Activated CD8-positive, alpha-beta T cell treated with anti-CD3 and anti-CD28 coated beads, Interleukin-2, amount 10 ng/mL, durations not matched to agents 7 days and 5 days (primary cell): ENCODE measurements around the gene LRBA. TPM values are rescaled to one million over a fixed set of nuclear protein-coding genes. Genes with fewer than 3 reads are reported as not detected.

ENCODE experiments used
- ATAC-seq: fragments of 150-1000 bp; cut with Tn5 transposase; one replicate; pipeline ENCODE4 v1.10.0; 2021; ENCODE audit warnings: moderate library complexity
- CTCF ChIA-PET: fragments of 350-600 bp; sonication (Branson Sonifier 250); formaldehyde crosslinking; loops from one replicate; lab custom pipeline; 2021; ENCODE audit warnings: antibody characterized with exemption; lab: Charles Lee
- POLR2A ChIA-PET: fragments of 350-600 bp; sonication (Branson Sonifier 250); formaldehyde crosslinking; loops from one replicate; lab custom pipeline; 2021; ENCODE audit warnings: antibody characterized with exemption; lab: Charles Lee
- DNase-seq: peaks from one replicate; pipeline ENCODE4 v3.0.0-alpha.2; 2020
- H3K27ac Mint-ChIP-seq: one replicate; pipeline ENCODE4 v1.8.0; 2021; ENCODE audit warnings: mild to moderate bottlenecking, mixed read lengths
- H3K27me3 Mint-ChIP-seq: one replicate; pipeline ENCODE4 v1.8.0; 2021; ENCODE audit warnings: low read depth, mixed read lengths
- H3K36me3 Mint-ChIP-seq: one replicate; pipeline ENCODE4 v1.8.0; 2021; ENCODE audit warnings: low read depth, mixed read lengths
- H3K4me1 Mint-ChIP-seq: one replicate; pipeline ENCODE4 v1.8.0; 2021; ENCODE audit warnings: low read depth, mixed read lengths
- H3K4me3 Mint-ChIP-seq: one replicate; pipeline ENCODE4 v1.8.0; 2021; ENCODE audit warnings: mild to moderate bottlenecking, mixed read lengths
- H3K9me3 Mint-ChIP-seq: one replicate; pipeline ENCODE4 v1.8.0; 2022; ENCODE audit warnings: mixed read lengths; ENCODE audit not compliant: insufficient read depth
- total RNA-seq, 2 experiments: library from RNA; stranded (reverse); gene quantifications; one replicate each; pipeline ENCODE4 v1.2.3, GENCODE V29; 2021

LRBA gene
- total RNA-seq, 2 experiments from 2014 or later, result 43.3 to 44.5 TPM

DNA sequence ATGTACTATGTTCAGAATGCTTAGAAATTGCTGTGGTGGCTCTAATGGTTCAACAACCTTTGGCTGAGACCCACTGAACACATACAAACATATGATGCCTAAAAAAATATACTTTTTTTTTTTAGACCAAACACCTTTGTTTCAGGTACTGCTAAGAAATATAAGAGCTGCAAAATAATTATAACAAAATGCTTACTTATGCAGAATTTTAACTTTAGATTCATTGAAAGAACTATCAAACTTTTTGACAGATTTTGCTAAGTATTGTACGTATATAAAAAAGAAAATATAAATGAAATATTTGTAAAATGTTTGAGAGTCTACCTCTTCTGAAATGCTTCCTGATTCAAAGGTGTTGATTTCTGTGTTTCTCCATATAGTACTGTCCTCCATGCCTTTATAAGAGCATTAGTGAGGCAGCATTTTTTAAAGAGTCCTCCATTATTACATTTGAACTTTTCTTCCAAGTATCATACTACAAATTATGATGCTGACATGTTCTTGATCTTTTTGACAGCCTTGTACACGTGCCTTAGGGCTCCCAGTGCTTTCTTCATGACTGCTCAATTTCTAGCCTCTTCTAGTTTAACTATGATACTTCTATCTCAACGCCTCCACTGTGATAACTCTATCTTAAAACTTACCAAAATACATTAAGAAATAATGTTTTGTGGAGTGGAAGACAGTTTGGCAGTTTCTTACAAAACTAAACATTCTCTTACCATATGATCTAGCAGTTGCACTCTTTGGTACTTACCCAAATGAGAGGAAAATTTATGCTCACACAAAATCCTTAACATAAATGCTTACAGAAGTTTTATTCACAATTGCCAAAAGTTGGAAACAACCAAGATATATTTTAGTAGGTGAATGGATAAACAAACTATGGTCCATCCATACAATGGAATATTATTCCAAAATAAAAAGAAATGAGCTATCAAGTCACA, 645.4 kb downstream of the LRBA start:
- Mint-ChIP-seq H3K4me3 (no peak overlapping the region), H3K27ac (no peak overlapping the region), H3K36me3 (no peaks in the 10 kb centered on the region), H3K9me3 (no peaks in the 10 kb centered on the region), H3K27me3 (no peaks in the 10 kb centered on the region), H3K4me1 (no peaks in the 10 kb centered on the region)
- CTCF ChIA-PET, result no interaction called here
- ATAC-seq (no peak), DNase-seq (no peak)
- POLR2A ChIA-PET, result no interaction called here

DNA sequence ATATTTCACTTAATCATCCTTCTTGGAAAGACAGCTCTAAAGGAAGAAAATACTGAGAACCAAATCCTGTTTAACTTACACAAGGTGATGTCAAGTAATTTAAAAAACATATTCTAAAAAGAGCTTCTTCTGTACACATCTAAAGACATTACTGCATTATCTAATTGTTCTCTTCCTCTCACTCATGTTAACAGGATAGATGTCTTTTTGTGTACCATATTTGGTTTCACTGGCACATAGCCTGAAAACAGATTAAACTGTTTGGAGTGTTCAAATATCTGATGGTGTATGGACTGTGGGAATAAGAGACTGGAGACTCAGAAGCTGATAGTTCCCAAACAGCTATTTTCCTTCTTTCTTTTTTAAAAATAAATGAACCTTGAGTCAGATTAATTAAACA, 646.4 kb downstream of the LRBA start:
- H3K27ac Mint-ChIP-seq, result no peak overlapping the region
- peaks cover 9% of the 10 kb centered on the region for H3K4me1 Mint-ChIP-seq
- H3K27me3 Mint-ChIP-seq, result no peaks in the 10 kb centered on the region
- H3K4me3 Mint-ChIP-seq, result no peak overlapping the region
- H3K36me3 Mint-ChIP-seq, result no peaks in the 10 kb centered on the region
- H3K9me3 Mint-ChIP-seq, result no peaks in the 10 kb centered on the region
- CTCF ChIA-PET, result no interaction called here
- DNase-seq, result no peak
- POLR2A ChIA-PET, result no interaction called here
- no peak for ATAC-seq

DNA sequence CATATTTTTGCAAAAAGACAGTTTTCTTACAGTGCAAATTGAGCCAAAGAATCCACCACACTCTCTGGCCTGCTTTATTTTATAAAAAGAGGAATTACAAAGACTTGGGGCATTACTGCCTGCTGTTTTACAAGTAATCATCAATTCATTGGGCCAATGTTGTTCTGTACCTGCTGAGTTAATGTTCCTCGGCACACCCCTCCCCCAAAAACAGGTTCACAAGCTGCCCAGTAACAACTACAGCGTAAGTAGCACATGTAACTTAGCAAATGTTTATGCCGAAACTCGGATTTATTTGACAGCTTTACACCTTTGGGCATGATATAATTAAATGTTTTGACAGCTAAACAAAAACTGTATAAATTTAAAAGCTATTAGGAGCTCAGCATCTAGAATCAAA, 647.8 kb downstream of the LRBA start:
- no peaks in the 10 kb centered on the region for H3K27me3 Mint-ChIP-seq
- no peaks in the 10 kb centered on the region for H3K9me3 Mint-ChIP-seq
- H3K27ac Mint-ChIP-seq, result no peak overlapping the region
- DNase-seq (no peak), ATAC-seq (no peak)
- H3K36me3 Mint-ChIP-seq, result no peaks in the 10 kb centered on the region
- POLR2A ChIA-PET, result interaction anchor here (0.5 kb wide), 1 partner anchor 232 kb away, joined by 3 read pairs; no protein-coding TSS in a partner anchor
- CTCF ChIA-PET, result no interaction called here
- H3K4me1 Mint-ChIP-seq, result peaks cover 11% of the 10 kb centered on the region
- H3K4me3 Mint-ChIP-seq, result no peak overlapping the region

DNA sequence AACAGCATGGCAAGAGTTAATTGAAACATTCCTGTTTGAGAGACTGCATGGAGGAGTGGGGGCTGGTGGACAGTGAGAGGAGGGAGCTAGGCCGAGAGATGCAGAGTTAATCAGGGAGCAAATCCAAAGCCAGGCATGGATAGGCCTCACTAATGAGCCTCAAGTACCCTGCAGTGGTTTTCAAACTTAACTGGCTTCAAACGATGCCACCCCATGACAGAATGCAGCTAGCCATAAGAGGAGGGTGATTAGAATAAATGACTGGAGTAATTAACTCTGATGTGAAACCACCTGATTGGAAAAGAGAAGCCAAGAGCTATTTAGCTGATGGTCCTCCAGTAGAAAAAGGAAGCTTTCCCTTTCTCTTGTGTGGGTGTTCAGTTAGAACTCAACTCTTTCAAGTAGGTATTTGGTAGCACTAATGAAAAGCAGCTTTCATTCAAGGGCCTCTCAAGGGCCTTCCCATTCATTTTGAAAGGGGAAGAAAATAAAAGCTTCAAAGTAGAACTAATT, 648.5 kb downstream of the LRBA start:
- peaks cover 11% of the 10 kb centered on the region for H3K4me1 Mint-ChIP-seq
- CTCF ChIA-PET, result no interaction called here
- no peak overlapping the region for H3K27ac Mint-ChIP-seq
- POLR2A ChIA-PET, result no interaction called here
- no peaks in the 10 kb centered on the region for H3K27me3 Mint-ChIP-seq
- DNase-seq, result no peak
- H3K4me3 Mint-ChIP-seq, result no peak overlapping the region
- H3K9me3 Mint-ChIP-seq, result no peaks in the 10 kb centered on the region
- ATAC-seq, result no peak
- no peaks in the 10 kb centered on the region for H3K36me3 Mint-ChIP-seq

DNA sequence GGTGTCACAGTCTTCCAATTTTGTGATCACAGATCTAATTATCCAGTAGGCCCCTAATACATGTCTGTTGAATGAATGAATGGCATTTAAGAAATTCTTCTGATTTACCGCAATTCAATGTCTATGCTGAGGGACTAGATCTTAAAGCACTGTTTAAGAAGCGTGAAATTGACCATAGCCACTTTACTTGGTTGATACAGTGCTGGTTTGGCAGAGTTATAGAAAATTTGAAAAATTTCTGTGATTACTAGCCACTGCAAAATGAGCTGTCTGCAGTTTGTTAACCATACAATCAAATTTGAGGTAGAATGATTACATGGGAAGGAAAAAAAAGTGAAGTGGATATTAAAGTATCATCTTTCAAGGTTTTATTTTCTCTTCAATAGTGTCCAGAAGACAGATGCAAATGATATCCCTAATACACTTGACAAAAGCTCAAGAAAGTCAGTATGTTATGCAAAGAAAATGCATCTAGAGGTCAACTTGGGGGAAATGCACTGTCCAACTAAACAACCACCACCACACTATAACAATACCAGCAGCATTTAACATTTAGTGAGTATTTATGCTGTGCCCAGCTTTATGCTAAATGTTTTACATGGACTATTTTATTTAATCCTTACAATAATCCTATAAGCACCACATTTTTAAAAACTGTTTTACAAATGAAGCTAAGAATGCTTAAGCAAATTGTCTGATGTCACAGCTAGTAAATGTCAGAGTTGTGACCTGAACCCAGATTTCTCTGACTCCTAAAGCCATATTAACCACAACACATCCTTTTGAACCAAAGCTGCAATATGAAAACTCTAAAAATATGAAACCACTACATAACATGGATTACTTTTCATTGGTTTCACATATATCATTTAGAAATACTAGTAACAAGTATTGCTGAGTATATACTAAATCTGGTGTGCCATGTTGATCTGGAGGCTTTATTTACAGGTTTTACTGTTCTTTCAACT, 651.1 kb downstream of the LRBA start:
- CTCF ChIA-PET, result interaction anchor here (1.4 kb wide), 1 partner anchor 9 kb away, joined by 3 read pairs; no protein-coding TSS in a partner anchor
- H3K4me3 Mint-ChIP-seq, result no peak overlapping the region
- no peak overlapping the region for H3K27ac Mint-ChIP-seq
- no peaks in the 10 kb centered on the region for H3K9me3 Mint-ChIP-seq
- POLR2A ChIA-PET, result no interaction called here
- no peak for DNase-seq
- no peak for ATAC-seq
- H3K36me3 Mint-ChIP-seq, result no peaks in the 10 kb centered on the region
- H3K4me1 Mint-ChIP-seq, result peaks cover 11% of the 10 kb centered on the region
- H3K27me3 Mint-ChIP-seq, result no peaks in the 10 kb centered on the region

DNA sequence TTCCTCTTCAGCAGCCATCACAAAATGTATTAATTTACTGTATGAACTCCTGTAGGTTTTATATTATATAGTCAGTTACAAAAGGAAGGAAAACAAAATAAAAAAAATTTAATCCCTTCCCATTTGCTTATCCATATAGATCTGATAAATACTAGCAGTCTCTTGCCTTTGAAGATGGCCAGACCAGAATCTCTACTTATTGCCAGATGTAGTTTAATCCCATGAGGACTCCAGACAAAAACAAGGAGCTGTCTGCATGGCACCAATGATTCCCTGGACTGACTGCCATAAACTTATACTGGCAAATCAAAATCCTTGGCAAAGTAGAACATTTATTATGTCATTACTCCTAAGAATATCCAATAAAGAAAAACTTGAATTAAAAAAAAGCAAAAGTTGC, 656.4 kb downstream of the LRBA start:
- Mint-ChIP-seq H3K27ac (no peak overlapping the region), H3K4me3 (no peak overlapping the region), H3K36me3 (no peaks in the 10 kb centered on the region), H3K27me3 (no peaks in the 10 kb centered on the region), H3K4me1 (peaks cover 2% of the 10 kb centered on the region), H3K9me3 (no peaks in the 10 kb centered on the region)
- POLR2A ChIA-PET, result no interaction called here
- CTCF ChIA-PET, result no interaction called here
- no peak for ATAC-seq
- no peak for DNase-seq

DNA sequence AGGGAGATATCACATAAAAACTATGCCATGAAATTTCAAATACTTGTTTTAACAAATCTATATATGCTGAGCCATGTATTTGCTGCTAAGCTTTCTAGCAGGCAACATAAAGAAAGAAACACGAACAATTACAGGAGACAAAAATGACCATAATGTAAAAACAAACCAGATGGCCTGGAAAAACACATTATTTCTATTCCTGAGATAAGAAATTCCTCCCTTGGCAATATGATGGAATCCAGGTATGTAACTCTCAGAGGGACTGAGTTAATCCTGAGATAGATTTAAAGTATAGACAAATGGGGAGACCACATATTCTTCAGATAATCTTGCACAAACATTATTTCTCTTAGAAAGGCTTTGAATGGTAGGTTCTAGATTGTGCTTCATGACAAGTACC, 657.3 kb downstream of the LRBA start:
- DNase-seq (no peak), ATAC-seq (no peak)
- Mint-ChIP-seq H3K27me3 (no peaks in the 10 kb centered on the region), H3K4me1 (no peaks in the 10 kb centered on the region), H3K9me3 (no peaks in the 10 kb centered on the region), H3K4me3 (no peak overlapping the region), H3K27ac (no peak overlapping the region), H3K36me3 (no peaks in the 10 kb centered on the region)
- CTCF ChIA-PET, result no interaction called here
- POLR2A ChIA-PET, result no interaction called here

DNA sequence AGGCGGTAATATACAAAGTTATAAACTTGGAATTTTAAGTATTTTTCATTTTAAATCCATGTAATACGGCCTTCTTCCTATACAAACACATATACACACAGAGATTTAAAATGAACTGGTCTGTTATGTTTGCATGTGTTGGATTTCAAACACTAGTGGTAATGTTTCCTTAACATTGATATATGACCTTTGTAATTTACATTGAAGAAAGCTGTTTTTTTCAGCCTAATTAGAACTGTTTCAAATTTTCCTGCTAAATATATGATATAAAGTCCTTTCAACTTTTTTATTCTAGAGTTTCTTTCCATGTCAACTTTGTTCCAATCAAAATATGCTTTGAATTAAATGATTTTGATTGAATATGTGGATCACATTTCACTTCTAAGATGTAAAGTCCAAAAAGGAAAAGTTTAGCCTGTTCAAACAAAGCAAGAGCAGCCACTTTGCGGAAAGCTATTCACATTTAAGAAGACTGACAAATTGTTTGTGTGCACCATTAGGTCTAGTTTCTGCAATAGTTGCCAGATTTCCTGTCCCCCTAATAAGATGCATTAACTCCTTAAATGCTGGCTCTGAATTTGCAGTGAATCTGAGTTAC, 659.1 kb downstream of the LRBA start:
- H3K4me1 Mint-ChIP-seq, result no peaks in the 10 kb centered on the region
- no peaks in the 10 kb centered on the region for H3K9me3 Mint-ChIP-seq
- no peaks in the 10 kb centered on the region for H3K27me3 Mint-ChIP-seq
- DNase-seq (no peak), ATAC-seq (no peak)
- H3K27ac Mint-ChIP-seq, result no peak overlapping the region
- H3K36me3 Mint-ChIP-seq, result no peaks in the 10 kb centered on the region
- no peak overlapping the region for H3K4me3 Mint-ChIP-seq
- CTCF ChIA-PET, result no interaction called here
- POLR2A ChIA-PET, result no interaction called here

DNA sequence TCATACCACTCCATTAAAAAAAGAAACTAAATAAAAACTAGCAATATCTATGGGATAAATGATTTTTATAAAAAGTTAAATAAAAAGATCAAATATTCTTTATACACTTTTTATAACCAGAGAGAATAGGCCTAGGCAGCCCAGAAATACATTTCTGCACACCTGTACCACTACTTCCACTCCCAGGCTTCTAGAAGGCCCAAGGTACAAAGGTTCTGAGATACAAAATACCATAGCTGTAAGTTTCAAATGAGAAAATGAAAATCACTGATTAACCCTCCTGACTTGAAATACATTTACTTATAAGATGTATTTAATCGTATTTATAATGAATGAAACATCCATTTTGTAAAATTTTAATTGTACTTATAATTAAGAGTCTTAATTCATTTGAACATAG, 659.7 kb downstream of the LRBA start:
- Mint-ChIP-seq H3K27me3 (no peaks in the 10 kb centered on the region), H3K4me1 (no peaks in the 10 kb centered on the region), H3K4me3 (no peak overlapping the region), H3K27ac (no peak overlapping the region), H3K9me3 (no peaks in the 10 kb centered on the region), H3K36me3 (no peaks in the 10 kb centered on the region)
- no peak for ATAC-seq
- no peak for DNase-seq
- ChIA-PET POLR2A (no interaction called here), CTCF (no interaction called here)

DNA sequence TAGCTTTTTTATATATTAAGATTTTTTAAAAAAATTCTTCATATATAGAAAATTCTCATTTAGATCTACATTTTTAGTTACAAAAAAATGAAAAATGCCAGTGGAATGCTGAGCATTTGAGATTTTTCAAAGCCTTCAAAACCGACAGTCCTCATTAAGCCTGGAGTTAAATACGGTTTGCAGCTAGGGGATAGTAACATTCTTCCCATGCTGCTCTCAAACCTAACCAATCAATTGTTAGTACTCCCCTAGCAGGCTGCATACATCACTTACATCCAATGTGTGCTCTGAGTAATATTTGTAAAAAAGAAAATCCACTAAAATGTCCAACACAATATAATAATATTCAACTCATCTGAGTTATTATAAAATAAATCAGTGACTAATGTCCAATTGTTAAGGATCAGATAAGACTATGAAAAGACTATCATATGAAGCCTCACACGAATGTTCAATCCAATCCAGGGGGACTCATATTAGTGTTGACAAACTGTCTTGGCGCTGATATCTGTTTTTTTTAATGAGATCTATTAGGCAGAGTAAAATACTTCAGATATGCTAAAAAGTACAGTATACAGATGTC, 660.8 kb downstream of the LRBA start:
- Mint-ChIP-seq H3K9me3 (no peaks in the 10 kb centered on the region), H3K36me3 (peaks cover 3% of the 10 kb centered on the region), H3K27ac (no peak overlapping the region), H3K4me1 (no peaks in the 10 kb centered on the region), H3K4me3 (no peak overlapping the region), H3K27me3 (no peaks in the 10 kb centered on the region)
- ChIA-PET POLR2A (no interaction called here), CTCF (interaction anchor here (1.1 kb wide), 1 partner anchor 56 kb away, joined by 3 read pairs; no protein-coding TSS in a partner anchor)
- ATAC-seq (no peak), DNase-seq (no peak)

DNA sequence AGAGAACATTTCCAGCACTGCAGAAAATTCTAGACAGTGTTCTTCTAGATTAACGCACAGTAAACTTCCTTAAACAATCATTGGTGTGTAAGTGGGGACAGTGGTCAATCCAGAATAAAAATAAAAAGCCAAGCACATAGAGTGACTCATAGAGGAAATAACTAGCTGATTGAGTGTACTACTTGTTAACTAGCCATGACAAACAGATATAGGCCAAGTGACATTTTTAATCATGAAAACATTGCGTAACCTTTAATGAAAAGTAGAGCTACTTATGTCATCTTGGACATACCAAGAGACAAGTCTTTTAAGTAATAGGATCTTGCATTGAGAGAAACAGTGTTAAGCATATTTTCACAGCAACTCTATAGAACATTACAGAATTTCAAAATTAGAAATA, 667.0 kb downstream of the LRBA start:
- Mint-ChIP-seq H3K27ac (no peak overlapping the region), H3K27me3 (no peaks in the 10 kb centered on the region), H3K9me3 (no peaks in the 10 kb centered on the region), H3K4me1 (no peaks in the 10 kb centered on the region), H3K36me3 (peaks cover 10% of the 10 kb centered on the region), H3K4me3 (no peak overlapping the region)
- no peak for DNase-seq
- no peak for ATAC-seq
- POLR2A ChIA-PET, result no interaction called here
- CTCF ChIA-PET, result no interaction called here
